ENCODE data around the gene SGSM1.

SGSM1 gene, protein sequence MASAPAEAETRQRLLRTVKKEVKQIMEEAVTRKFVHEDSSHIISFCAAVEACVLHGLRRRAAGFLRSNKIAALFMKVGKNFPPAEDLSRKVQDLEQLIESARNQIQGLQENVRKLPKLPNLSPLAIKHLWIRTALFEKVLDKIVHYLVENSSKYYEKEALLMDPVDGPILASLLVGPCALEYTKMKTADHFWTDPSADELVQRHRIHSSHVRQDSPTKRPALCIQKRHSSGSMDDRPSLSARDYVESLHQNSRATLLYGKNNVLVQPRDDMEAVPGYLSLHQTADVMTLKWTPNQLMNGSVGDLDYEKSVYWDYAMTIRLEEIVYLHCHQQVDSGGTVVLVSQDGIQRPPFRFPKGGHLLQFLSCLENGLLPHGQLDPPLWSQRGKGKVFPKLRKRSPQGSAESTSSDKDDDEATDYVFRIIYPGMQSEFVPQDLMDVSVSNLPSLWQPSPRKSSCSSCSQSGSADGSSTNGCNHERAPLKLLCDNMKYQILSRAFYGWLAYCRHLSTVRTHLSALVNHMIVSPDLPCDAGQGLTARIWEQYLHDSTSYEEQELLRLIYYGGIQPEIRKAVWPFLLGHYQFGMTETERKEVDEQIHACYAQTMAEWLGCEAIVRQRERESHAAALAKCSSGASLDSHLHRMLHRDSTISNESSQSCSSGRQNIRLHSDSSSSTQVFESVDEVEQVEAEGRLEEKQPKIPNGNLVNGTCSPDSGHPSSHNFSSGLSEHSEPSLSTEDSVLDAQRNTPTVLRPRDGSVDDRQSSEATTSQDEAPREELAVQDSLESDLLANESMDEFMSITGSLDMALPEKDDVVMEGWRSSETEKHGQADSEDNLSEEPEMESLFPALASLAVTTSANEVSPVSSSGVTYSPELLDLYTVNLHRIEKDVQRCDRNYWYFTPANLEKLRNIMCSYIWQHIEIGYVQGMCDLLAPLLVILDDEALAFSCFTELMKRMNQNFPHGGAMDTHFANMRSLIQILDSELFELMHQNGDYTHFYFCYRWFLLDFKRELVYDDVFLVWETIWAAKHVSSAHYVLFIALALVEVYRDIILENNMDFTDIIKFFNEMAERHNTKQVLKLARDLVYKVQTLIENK

DNA sequence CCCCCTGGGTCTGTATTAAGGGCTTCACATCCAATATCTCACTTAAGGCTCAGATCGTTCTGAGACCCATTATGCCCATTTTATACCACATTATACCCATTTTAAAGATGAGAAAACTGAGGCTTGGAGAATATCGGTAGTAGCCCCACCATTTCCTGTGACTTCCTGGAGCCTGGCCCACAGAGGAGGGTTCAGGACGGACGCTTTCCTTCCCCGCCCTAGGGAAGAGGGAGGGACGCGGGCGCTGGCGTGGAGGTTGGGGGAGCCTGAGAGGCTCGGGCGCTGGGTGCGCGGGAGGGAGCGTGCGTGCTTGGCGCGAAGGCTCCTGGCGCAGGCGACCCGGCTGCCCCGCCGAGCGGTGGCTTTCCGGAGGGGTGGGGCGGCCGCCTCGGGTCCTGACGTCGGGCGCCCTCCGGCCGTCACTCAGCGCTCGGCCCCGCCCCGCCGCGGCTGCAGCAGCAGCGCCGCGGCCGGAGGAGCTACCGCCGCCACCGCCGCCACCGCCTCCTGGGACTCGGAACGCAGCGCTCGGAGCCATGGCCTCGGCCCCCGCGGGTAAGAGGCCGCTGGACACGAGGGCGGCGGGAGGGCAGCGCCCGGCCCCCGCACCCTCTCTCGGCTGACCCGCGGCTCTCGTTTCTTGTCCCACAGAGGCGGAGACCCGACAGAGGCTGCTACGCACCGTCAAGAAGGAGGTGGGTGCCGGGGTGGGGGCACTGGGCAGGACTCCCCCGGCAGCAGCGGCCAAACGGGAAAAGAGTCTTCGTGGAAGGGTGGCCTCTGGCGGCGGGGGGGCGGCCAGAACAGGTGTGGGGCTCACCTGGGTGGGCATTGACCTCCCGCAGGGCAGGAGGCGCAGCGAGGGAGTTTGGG is at the start of gene SGSM1:
SGSM1 (plus strand) TSS at position 422 of the 873 bp plus-strand sequence; CDS start at position 537, 115 bp downstream.
- ATAC-seq (ENCODE audit: low read depth): peak; percentile 76
- TF ChIP-seq, protein P1, sequence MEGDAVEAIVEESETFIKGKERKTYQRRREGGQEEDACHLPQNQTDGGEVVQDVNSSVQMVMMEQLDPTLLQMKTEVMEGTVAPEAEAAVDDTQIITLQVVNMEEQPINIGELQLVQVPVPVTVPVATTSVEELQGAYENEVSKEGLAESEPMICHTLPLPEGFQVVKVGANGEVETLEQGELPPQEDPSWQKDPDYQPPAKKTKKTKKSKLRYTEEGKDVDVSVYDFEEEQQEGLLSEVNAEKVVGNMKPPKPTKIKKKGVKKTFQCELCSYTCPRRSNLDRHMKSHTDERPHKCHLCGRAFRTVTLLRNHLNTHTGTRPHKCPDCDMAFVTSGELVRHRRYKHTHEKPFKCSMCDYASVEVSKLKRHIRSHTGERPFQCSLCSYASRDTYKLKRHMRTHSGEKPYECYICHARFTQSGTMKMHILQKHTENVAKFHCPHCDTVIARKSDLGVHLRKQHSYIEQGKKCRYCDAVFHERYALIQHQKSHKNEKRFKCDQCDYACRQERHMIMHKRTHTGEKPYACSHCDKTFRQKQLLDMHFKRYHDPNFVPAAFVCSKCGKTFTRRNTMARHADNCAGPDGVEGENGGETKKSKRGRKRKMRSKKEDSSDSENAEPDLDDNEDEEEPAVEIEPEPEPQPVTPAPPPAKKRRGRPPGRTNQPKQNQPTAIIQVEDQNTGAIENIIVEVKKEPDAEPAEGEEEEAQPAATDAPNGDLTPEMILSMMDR (IDR thresholded peaks at IDR 0.05; ENCODE audit: poor library complexity, severe bottlenecking): no peak
- Histone ChIP-seq H3K9me3 (ENCODE audit: severe bottlenecking) (no peaks in the 10 kb centered on the region), H3K27me3 (ENCODE audit: insufficient read depth, poor library complexity, severe bottlenecking) (peaks cover 12% of the 10 kb centered on the region), H3K4me1 (ENCODE audit: insufficient read depth, poor library complexity, severe bottlenecking) (no peaks in the 10 kb centered on the region), H3K36me3 (ENCODE audit: low read depth) (no peaks in the 10 kb centered on the region), H3K4me3 (ENCODE audit: severe bottlenecking) (peak within 1 kb of the TSS; percentile 23), H3K27ac (ENCODE audit: poor library complexity, severe bottlenecking) (no peak within 1 kb of the TSS)
- no peak for DNase-seq (ENCODE audit: low spot score)

DNA sequence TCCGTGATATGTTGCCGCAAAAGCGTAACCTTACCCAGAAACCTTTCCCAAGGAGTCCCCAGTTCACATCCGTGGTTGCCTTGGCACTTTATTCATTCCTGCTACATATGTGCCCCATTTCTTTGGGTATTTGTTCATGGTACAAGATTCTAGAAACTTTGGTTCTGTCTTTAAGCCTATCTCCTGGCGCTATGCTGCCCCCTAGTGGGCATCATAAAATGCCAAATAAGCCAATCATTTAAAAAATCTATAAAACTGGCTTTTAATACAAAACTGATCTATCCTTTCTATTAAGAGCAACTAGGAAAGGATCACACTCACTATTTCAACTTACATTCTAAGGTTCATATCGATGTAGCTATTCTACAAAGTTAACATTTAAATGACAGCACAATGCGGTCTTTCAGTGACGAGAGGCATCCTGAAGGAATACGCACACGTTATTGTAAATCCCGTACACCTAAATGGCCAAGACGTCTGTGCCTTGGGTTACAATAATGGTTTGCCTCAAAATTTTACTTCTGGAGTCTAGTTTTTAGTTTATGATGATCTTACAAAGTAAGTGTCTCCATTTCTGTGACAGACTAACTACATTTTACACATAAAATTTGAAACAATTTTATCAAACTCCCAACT is 47.7 kb upstream of the SGSM1 start:
- TF ChIP-seq, protein P1 (IDR thresholded peaks at IDR 0.05; ENCODE audit: poor library complexity, severe bottlenecking): peak; percentile 88
- no peaks in the 10 kb centered on the region for H3K36me3 ChIP-seq (ENCODE audit: low read depth)
- ATAC-seq (ENCODE audit: low read depth) (no peak), DNase-seq (ENCODE audit: low spot score) (no peak)
- no peaks in the 10 kb centered on the region for H3K9me3 ChIP-seq (ENCODE audit: severe bottlenecking)
- H3K4me1 ChIP-seq (ENCODE audit: insufficient read depth, poor library complexity, severe bottlenecking): no peaks in the 10 kb centered on the region
- H3K27ac ChIP-seq (ENCODE audit: poor library complexity, severe bottlenecking): no peak overlapping the region
- peaks cover 24% of the 10 kb centered on the region for H3K27me3 ChIP-seq (ENCODE audit: insufficient read depth, poor library complexity, severe bottlenecking)
- H3K4me3 ChIP-seq (ENCODE audit: severe bottlenecking): no peak overlapping the region

DNA sequence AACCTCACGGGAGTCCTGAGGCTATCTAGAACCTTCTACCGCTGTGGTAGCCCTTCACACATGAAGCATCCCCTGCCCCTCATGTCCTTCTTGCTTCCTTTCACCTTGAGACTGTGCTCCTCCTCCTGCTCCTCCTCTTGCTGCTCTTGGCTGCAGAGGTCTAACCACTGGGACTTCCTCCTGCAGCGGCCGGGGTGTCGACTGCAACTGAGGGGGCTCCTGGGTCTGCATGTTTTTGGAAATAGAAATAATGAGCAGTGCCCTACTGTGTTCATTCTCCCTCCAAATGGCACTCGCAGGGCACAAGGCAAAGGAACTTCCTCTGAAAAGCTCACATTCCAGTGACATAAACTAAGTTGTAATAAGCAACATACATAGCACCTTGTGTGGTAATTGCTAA is 46.2 kb upstream of the SGSM1 start:
- DNase-seq (ENCODE audit: low spot score) (no peak), ATAC-seq (ENCODE audit: low read depth) (no peak)
- H3K9me3 ChIP-seq (ENCODE audit: severe bottlenecking): no peaks in the 10 kb centered on the region
- H3K36me3 ChIP-seq (ENCODE audit: low read depth): no peaks in the 10 kb centered on the region
- H3K4me3 ChIP-seq (ENCODE audit: severe bottlenecking): no peak overlapping the region
- TF ChIP-seq, protein P1 (IDR thresholded peaks at IDR 0.05; ENCODE audit: poor library complexity, severe bottlenecking): no peak
- peaks cover 20% of the 10 kb centered on the region for H3K27me3 ChIP-seq (ENCODE audit: insufficient read depth, poor library complexity, severe bottlenecking)
- H3K4me1 ChIP-seq (ENCODE audit: insufficient read depth, poor library complexity, severe bottlenecking): no peaks in the 10 kb centered on the region
- H3K27ac ChIP-seq (ENCODE audit: poor library complexity, severe bottlenecking): no peak overlapping the region

DNA sequence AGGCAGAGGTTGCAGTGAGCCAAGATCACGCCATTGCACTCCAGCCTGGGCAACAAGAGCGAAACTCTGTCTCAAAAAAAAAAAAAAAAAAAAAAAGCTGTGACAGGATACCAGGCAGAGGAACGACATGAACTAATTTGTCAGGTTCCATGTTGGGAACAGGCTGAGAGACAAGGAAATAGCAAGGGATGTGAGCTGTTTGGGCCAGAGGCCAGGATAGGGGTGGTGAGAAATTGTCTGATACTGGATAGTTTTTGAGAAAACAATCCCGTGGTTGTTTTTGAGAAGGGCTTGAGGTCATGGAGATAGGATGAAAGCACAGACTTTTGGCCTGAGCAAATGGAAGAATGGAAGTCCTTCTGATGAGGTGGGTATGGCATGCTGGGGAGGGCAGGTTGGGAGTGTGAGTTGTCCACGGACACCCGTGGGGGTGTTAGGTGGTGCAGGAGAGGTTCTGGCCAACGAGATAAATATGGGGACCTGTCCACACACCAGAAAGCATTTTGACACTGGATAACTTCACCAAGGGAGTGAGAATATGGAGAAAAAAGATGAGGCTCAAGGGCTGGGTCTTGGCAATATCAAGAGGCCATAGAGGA is 45.2 kb upstream of the SGSM1 start:
- no peaks in the 10 kb centered on the region for H3K9me3 ChIP-seq (ENCODE audit: severe bottlenecking)

More for the DNA sequence above, 45.2 kb upstream of the SGSM1 start:
- DNase-seq (ENCODE audit: low spot score) (no peak), ATAC-seq (ENCODE audit: low read depth) (no peak)
- no peaks in the 10 kb centered on the region for H3K4me1 ChIP-seq (ENCODE audit: insufficient read depth, poor library complexity, severe bottlenecking)
- H3K27ac ChIP-seq (ENCODE audit: poor library complexity, severe bottlenecking): no peak overlapping the region
- H3K27me3 ChIP-seq (ENCODE audit: insufficient read depth, poor library complexity, severe bottlenecking): peaks cover 15% of the 10 kb centered on the region
- TF ChIP-seq, protein P1 (IDR thresholded peaks at IDR 0.05; ENCODE audit: poor library complexity, severe bottlenecking): no peak
- H3K36me3 ChIP-seq (ENCODE audit: low read depth): no peaks in the 10 kb centered on the region
- H3K4me3 ChIP-seq (ENCODE audit: severe bottlenecking): no peak overlapping the region
